NCI-H1930 (cell line): ENCODE results near the gene FAM107A.
"Not testable (repeated sequence)": the region's sequence is repeated elsewhere in the genome, so short reads cannot be mapped to it uniquely, and the experiment has no call there.

Experiments used
- DNase-seq, 2 experiments: peaks; one replicate each; lab custom pipeline; 2025; lab: John Stamatoyannopoulos, UW

Gene FAM107A

GRCh38 chr3:58535531-58536500, 41.4 kb downstream of the FAM107A start:
- DNase-seq = no peak

- no peak for DNase-seq
These were observed 42.3 kb downstream of the FAM107A start for GRCh38 chr3:58534592-58535494.

GRCh38 chr3:58532794-58533220, 44.4 kb downstream of the FAM107A start:
- DNase-seq = peak; percentile 16 to 56

- DNase-seq = no peak
These were observed 45.2 kb downstream of the FAM107A start for GRCh38 chr3:58531956-58532355.

GRCh38 chr3:58531555-58531954, 45.6 kb downstream of the FAM107A start:
- no peak for DNase-seq

- no peak for DNase-seq
These were observed 46.8 kb downstream of the FAM107A start for GRCh38 chr3:58530354-58530865.

- DNase-seq = peak in 1 of 2 experiments; percentile 3
These were observed 47.5 kb downstream of the FAM107A start for GRCh38 chr3:58529516-58530353.

GRCh38 chr3:58528629-58529028, 48.6 kb downstream of the FAM107A start:
- DNase-seq = no peak

GRCh38 chr3:58527440-58527839, 49.8 kb downstream of the FAM107A start:
- DNase-seq = not testable (repeated sequence)

GRCh38 chr3:58526515-58526957, 50.7 kb downstream of the FAM107A start:
- DNase-seq = no peak

- no peak for DNase-seq
These were observed 52.8 kb downstream of the FAM107A start for GRCh38 chr3:58524326-58524888.

- no peak for DNase-seq
These were observed 54.3 kb downstream of the FAM107A start for GRCh38 chr3:58522759-58523425.

- no peak for DNase-seq
These were observed 55.1 kb downstream of the FAM107A start for GRCh38 chr3:58521917-58522631.

- no peak for DNase-seq
These were observed 55.9 kb downstream of the FAM107A start for GRCh38 chr3:58521336-58521670.

GRCh38 chr3:58520403-58521335, 56.5 kb downstream of the FAM107A start:
- no peak for DNase-seq

- DNase-seq = no peak
These were observed 57.4 kb downstream of the FAM107A start for GRCh38 chr3:58519668-58520402.

GRCh38 chr3:58518291-58518789, 58.9 kb downstream of the FAM107A start:
- DNase-seq = no peak

GRCh38 chr3:58514405-58514804, 62.8 kb downstream of the FAM107A start:
- no peak for DNase-seq
